Gastrocnemius medialis (tissue), 4 donors: ENCODE results near the gene GADD45GIP1. TPM values are rescaled to one million over a fixed set of nuclear protein-coding genes. Genes with fewer than 3 reads are reported as not detected.

Experiments
- ATAC-seq, 2 donors: fragments of 150-250 bp; one replicate each; pipeline ENCODE4 v1.9.1; 2016
- DNase-seq, 2 donors: peaks; one replicate each; pipeline ENCODE4 v3.0.0-alpha.2; 2019
- H3K27ac ChIP-seq, 4 donors: fragments of 200-600 bp; sonication (generic); 1 replicate in 1 of 4; 2 replicates in 3 of 4; pipeline ENCODE4 v1.5.1; 2016 to 2018; ENCODE audit warnings: mild to moderate bottlenecking in 2 of 4, moderate library complexity in 1 of 4
- H3K27me3 ChIP-seq, 3 donors: fragments of 200-600 bp; sonication (generic) in 2 of 3; 1 replicate in 1 of 3; 2 replicates in 2 of 3; pipeline versions ENCODE4 v1.5.1 to v1.6.0; 2016 to 2019; ENCODE audit warnings: mild to moderate bottlenecking in 1 of 3, moderate library complexity in 1 of 3
- H3K36me3 ChIP-seq, 2 donors: fragments of 200-600 bp; sonication (generic) in 1 of 2; one replicate each; pipeline ENCODE4 v1.5.1; 2017 to 2018
- H3K4me1 ChIP-seq, 2 donors: fragments of 200-600 bp; sonication (generic) in 1 of 2; one replicate each; pipeline ENCODE4 v1.5.1; 2016 to 2017; ENCODE audit warnings: mild to moderate bottlenecking in 2 of 2
- H3K4me3 ChIP-seq, 4 donors: fragments of 200-600 bp; sonication (generic) in 3 of 4; 1 replicate in 1 of 4; 2 replicates in 3 of 4; pipeline ENCODE4 v1.5.1; 2016 to 2019; ENCODE audit warnings: mild to moderate bottlenecking in 2 of 4
- H3K9me3 ChIP-seq, 3 donors: fragments of 200-600 bp; sonication (generic) in 2 of 3; 1 replicate in 1 of 3; 2 replicates in 2 of 3; pipeline ENCODE4 v1.5.1; 2016 to 2019
- CTCF ChIP-seq, 5 experiments: fragments of 450-650 bp in 3 of 5; fragments of 200-600 bp in 2 of 5; sonication (generic) in 2 of 5; IDR thresholded peaks in 4 of 5; conservative IDR thresholded peaks in 1 of 5; 1 replicate in 4 of 5; 2 replicates in 1 of 5; pipeline ENCODE4 v1.5.1; 2016 to 2019; ENCODE audit warnings: antibody characterized with exemption in 5 of 5, mild to moderate bottlenecking in 3 of 5, moderate library complexity in 3 of 5
- POLR2A ChIP-seq, 2 donors: fragments of 450-650 bp; IDR thresholded peaks; one replicate each; pipeline ENCODE4 v1.6.1; 2017; ENCODE audit warnings: antibody characterized with exemption in 2 of 2, mild to moderate bottlenecking in 2 of 2, moderate library complexity in 2 of 2
- in situ Hi-C, 4 donors: fragments of 200-750 bp; cut with MboI; loops; one replicate each; pipeline versions ENCODE4 v1.15.0 to v1.8.0; 2017; ENCODE audit warnings: low sequenced_read_pairs in 4 of 4
- intact Hi-C: fragments of 100-400 bp; cut with DNase I; formaldehyde crosslinking; loops from one replicate; pipeline ENCODE4 v1.15.1; 2023; ENCODE audit warnings: low total_unique reads
- total RNA-seq, 4 donors: library from RNA; depleted of rRNA; stranded (reverse); fragments of >200 nt; gene quantifications; one replicate each; pipeline versions ENCODE4 v1.1.0 to v1.2.3, GENCODE V29; 2016

Gene GADD45GIP1
- total RNA-seq, 4 donors from 2014 or later: 50.7 to 71.0 (median 61.4) TPM

- ATAC-seq: peak; percentile 93 to 97
- peak within 1 kb of the TSS; percentile 73 to 99 (median 98) for H3K4me3 ChIP-seq
- H3K27me3 ChIP-seq: no peaks in the 10 kb centered on the region
- H3K27ac ChIP-seq: peak within 1 kb of the TSS; percentile 83 to 99 (median 96)
- in situ Hi-C loops: no loop called here
- H3K4me1 ChIP-seq: peaks cover 21 to 26% of the 10 kb centered on the region in 2 donors
- no peaks in the 10 kb centered on the region for H3K9me3 ChIP-seq
- peaks cover 0 to 32% of the 10 kb centered on the region in 2 donors for H3K36me3 ChIP-seq
- TF ChIP-seq CTCF (IDR thresholded peaks at IDR 0.05 in 4 of 5, conservative IDR thresholded peaks at IDR 0.05 in 1 of 5): no peak
- TF ChIP-seq POLR2A (IDR thresholded peaks at IDR 0.05): peak; percentile 100
- DNase-seq: peak; percentile 100
- intact Hi-C loops: no loop called here
Measured at GRCh38 chr19:12937927-12938778, 18.9 kb downstream of the GADD45GIP1 start, which contains the start of gene CALR. Gene CALR, plus strand, starts transcription at chr19:12938609. Its CDS starts 71 bp downstream, at chr19:12938680.

- Histone ChIP-seq H3K36me3 (peaks cover 0 to 25% of the 10 kb centered on the region in 2 donors), H3K9me3 (no peaks in the 10 kb centered on the region), H3K4me1 (peaks cover 26 to 33% of the 10 kb centered on the region in 2 donors), H3K27me3 (no peaks in the 10 kb centered on the region), H3K27ac (peak overlapping the region; percentile 62 to 99 (median 96)), H3K4me3 (peak overlapping the region; percentile 70 to 99 (median 86))
- ATAC-seq: no peak
- no peak for TF ChIP-seq CTCF (IDR thresholded peaks at IDR 0.05 in 4 of 5, conservative IDR thresholded peaks at IDR 0.05 in 1 of 5)
- no peak for TF ChIP-seq POLR2A (IDR thresholded peaks at IDR 0.05)
- intact Hi-C loops: no loop called here
- in situ Hi-C loops: no loop called here
- DNase-seq: no peak
Measured at GRCh38 chr19:12937093-12937926, 19.7 kb downstream of the GADD45GIP1 start.

GRCh38 chr19:12936582-12936981 is 20.4 kb downstream of the GADD45GIP1 start:
- in situ Hi-C loops (no loop called here), intact Hi-C loops (no loop called here)
- ATAC-seq (no peak), DNase-seq (no peak)
- TF ChIP-seq POLR2A (IDR thresholded peaks at IDR 0.05) (no peak), CTCF (IDR thresholded peaks at IDR 0.05 in 4 of 5, conservative IDR thresholded peaks at IDR 0.05 in 1 of 5) (no peak)
- Histone ChIP-seq H3K27me3 (no peaks in the 10 kb centered on the region), H3K36me3 (peaks cover 0 to 17% of the 10 kb centered on the region in 2 donors), H3K4me1 (peaks cover 29 to 38% of the 10 kb centered on the region in 2 donors), H3K4me3 (no peak overlapping the region), H3K9me3 (no peaks in the 10 kb centered on the region), H3K27ac (no peak overlapping the region)

GRCh38 chr19:12935071-12935470 is 22.0 kb downstream of the GADD45GIP1 start:
- Histone ChIP-seq H3K4me3 (no peak overlapping the region), H3K27me3 (no peaks in the 10 kb centered on the region), H3K4me1 (peaks cover 25 to 31% of the 10 kb centered on the region in 2 donors), H3K9me3 (no peaks in the 10 kb centered on the region), H3K36me3 (peaks cover 0 to 9% of the 10 kb centered on the region in 2 donors), H3K27ac (no peak overlapping the region)
- ATAC-seq: no peak
- TF ChIP-seq CTCF (IDR thresholded peaks at IDR 0.05 in 4 of 5, conservative IDR thresholded peaks at IDR 0.05 in 1 of 5) (no peak), POLR2A (IDR thresholded peaks at IDR 0.05) (no peak)
- in situ Hi-C loops (no loop called here), intact Hi-C loops (no loop called here)
- DNase-seq: no peak
